D341Med (cell line): Measurements from ENCODE around the gene RNF180.
"Not testable (repeated sequence)": the region's sequence is repeated elsewhere in the genome, so short reads cannot be mapped to it uniquely, and the experiment has no call there.

Experiments used
- DNase-seq: peaks from one replicate; pipeline ENCODE4 v3.0.0; 2012; ENCODE audit warnings: low spot score

The RNF180 gene

DNA sequence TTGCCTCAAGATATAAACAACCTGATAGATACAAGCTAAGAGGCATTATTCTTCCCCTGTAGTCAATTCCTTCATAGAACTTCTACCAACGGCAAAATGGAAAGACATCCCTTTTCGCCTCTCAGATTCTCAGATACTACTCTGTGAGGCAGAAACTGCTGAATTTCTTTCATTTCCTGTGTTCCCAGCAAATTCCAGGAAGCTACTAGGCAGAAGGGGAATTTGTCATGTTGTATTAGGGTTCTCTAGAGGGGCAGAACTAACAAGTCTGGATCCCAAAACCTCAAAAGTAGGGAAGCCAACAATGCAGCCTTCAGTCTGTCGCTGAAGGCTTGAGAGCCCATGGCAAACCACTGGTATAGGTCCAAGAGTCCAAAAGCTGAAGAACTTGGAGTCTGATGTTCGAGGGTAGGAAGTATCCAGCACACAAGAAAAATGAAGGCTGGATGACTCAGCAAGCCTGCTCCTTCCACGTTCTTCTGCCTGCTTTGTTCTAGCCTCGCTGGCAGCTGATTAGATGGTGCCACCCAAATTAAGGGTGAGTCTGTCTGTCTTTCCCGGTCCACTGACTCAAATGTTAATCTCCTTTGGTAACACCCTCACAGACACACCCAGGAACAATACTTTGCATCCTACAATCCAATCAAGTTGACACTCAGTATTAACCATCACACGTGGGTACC, 15.2 kb downstream of the RNF180 start:
- DNase-seq, result no peak

DNA sequence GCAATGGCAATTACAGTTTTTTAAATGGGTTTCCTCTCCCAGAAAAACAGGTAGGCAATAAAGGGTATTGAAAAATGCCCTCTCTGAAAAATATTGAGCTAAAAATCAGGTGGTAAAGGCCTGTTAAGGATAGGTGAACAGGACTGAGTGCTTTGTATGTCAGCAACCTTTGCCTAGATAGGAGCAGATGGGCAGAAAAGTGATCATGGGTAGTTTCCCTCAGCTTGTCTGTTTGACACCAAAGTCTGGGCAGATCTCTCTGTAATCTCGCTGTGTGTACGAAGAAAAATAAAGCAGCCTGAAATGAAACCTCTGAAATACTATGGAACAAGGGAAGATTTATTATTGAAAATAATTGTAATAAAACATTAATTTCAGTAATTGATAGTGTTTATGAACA, 15.8 kb downstream of the RNF180 start:
- DNase-seq, result no peak

DNA sequence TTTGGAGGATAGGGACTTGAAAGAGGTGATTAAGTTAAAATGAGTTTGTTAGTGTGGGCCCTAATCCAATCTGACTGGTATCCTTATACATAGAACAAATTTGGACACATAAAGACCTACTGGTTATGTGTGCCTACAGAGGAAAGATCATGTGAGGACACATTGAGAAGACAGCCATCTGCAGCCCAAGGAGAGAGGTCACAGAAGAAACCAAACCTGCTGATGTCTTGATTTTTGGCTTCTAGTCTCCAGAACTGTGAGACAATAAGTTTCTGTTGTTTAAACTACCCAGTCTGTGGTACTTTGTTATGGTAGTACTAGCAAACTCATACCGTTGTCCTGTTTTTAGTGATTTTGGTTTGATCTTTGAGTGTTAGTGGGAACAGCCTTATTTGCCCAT, 18.3 kb downstream of the RNF180 start:
- no peak for DNase-seq

DNA sequence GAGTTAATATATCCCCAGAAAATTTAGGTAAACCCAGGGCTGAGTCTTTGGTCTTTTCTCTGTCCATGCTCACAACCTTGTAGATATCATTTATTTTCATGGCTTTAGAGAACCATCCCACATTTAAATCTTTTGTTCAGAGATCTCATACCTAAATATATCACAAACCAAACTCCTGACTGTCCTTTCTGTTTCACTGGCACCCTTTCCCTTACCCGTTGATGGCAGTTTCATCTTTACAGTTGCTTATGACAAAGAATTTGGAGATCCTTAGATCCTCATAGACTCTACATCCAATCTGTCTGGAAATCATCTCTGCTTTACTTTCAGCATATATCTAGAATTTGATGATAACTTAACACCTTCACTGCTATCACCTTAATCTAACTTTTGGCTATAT, 19.2 kb downstream of the RNF180 start:
- DNase-seq, result no peak

GRCh38 chr5:64188776-64189175, 23.1 kb downstream of the RNF180 start:
- DNase-seq, result no peak

GRCh38 chr5:64190562-64191306, 25.1 kb downstream of the RNF180 start:
- no peak for DNase-seq

DNA sequence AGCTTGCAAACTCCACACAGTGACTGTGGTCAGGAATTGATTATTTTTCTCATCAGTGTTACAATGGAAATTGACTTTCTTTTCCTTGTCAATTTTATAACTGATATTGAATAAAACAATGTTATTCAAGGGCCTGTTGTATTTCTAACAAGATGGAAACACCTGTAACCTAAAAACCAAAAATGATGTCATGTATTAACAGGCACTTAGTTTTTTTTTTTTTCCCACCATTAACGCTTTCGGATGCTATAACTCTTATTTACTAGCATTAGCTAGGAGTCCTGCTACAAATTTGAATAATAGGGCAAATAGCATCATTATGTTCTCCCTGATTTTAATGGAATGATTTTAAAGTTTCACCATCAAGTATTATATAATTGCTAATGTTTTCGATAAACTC, 30.3 kb downstream of the RNF180 start:
- no peak for DNase-seq

- no peak for DNase-seq
Observed at GRCh38 chr5:64199425-64199824, 33.8 kb downstream of the RNF180 start.

- DNase-seq, result no peak
Observed at GRCh38 chr5:64201996-64202395, 36.4 kb downstream of the RNF180 start.

DNA sequence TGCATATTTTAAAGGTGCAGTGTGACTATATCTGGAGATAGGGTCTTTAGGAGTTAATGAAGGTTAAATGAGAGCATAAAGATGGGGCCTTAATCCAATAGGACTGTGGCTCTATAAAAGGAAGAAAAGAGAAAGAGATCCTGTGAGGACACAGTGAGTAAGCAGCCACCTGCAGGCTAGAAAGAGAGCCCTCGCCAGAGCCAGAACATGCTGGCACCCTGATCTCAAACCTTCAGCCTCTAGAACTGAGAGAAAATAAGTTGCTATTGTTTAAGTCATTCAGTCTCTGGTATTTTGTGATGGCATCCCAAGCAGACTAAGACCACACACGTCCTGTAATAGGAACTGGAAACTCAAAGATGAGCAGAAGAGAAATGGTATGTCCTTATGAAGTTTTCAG, 41.0 kb downstream of the RNF180 start:
- no peak for DNase-seq

DNA sequence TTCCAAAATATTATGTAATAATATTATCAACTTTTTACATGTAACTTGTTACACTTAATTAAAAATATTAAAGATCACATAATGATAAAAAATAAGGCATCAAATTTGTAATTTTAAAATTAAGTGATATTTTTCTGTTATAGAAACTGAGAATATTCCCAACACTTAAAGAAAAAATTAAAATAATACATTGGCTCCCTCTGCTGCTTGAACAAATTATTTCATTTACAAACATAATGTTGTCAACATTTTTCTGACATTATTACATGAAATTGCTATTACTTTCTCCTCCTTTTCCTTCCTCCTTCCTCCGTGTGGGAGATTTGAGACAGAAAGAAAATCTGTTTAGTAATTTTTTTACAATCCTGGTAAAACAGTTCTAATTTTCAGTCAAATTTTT, 42.3 kb downstream of the RNF180 start:
- DNase-seq, result no peak

DNA sequence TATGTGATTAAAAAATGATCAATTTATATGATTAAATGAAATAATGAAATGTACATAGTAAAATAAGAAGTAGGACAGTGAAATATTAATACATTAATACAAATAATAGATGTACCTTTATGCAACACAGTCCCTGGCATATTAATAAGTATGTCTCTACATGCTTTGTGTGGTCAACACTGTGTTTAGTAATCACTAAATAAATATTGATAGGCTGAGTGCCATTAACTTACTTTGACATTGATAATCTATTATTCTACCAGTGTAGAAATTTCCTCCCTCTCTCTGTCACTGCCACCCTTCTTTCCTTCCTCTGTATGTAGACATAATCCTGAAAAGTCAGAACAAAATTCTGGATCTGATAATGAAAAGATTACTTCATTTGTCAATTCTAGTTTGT, 43.7 kb downstream of the RNF180 start:
- no peak for DNase-seq

DNA sequence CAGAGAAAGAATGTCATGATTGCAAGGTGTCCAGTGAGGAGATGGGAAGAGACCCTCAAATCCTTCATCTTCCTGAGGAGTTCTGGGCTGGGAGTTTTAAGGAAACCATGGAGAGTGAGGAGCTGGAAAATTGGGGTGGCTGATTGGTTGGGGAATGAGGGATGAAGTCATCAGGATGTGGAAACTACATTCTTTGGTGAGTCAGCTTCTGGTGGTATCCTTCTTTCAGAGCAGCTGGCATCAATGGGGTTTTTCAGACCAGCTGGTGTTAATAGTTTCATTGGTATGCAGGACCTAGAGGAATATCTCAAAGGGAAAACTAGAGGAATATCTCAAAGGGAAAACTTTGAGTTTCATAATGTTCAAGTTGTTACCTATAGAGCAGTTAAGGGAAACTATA, 45.2 kb downstream of the RNF180 start:
- no peak for DNase-seq

GRCh38 chr5:64213011-64213410, 47.4 kb downstream of the RNF180 start:
- DNase-seq, result no peak

DNA sequence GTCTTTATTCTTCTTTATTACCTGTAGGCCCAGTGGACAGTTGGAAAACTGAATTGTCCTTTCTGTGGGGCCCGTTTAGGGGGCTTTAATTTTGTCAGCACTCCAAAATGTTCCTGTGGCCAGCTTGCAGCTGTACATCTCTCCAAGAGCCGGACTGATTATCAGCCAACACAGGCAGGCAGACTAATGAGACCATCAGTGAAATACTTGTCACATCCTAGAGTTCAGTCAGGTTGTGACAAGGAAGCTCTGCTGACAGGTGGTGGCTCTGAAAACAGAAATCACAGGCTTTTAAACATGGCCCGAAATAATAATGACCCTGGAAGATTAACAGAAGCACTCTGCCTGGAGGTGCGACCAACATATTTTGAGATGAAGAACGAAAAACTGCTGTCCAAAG, 47.9 kb downstream of the RNF180 start:
- DNase-seq, result no peak

DNA sequence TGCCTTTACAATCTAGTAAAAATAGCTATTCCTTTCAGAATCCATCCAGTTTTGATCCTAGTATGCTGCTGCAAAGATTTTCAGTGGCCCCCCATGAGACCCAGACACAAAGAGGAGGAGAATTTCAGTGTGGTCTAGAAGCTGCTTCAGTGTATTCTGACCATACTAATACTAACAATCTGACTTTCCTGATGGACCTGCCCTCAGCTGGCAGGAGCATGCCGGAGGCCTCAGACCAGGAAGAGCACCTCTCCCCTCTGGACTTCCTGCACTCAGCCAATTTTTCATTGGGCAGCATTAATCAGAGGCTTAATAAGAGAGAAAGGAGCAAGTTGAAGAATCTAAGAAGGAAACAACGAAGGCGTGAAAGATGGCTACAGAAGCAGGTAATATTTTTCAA, 48.5 kb downstream of the RNF180 start:
- DNase-seq, result no peak

GRCh38 chr5:64221911-64222310, 56.3 kb downstream of the RNF180 start:
- DNase-seq, result no peak

- DNase-seq, result not testable (repeated sequence)
Observed at GRCh38 chr5:64225286-64225981, 59.8 kb downstream of the RNF180 start.

- not testable (repeated sequence) for DNase-seq
Observed at GRCh38 chr5:64227131-64227537, 61.5 kb downstream of the RNF180 start.

GRCh38 chr5:64229163-64229774, 63.6 kb downstream of the RNF180 start:
- DNase-seq, result peak; percentile 34

- no peak for DNase-seq
Observed at GRCh38 chr5:64260756-64261155, 95.1 kb downstream of the RNF180 start.

GRCh38 chr5:64269164-64269563, 103.5 kb downstream of the RNF180 start:
- no peak for DNase-seq

DNA sequence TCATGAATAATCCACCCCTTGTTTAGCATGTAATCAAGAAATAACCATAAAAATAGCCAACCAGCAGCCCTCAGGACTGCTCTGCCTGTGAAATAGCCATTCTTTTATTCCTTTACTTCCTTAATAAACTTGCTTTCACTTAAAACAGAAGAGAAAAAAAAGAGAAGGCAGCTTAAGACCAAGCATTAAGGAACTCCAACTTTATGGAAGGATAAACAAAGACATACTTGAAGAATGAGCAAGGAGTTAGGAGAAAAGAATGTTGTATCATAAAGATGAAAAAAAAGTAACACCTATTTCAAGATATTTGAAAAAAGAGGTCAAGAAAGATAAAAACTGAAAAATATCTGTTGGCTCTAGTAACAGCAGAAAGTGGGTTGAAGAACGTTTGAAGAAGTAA, 107.6 kb downstream of the RNF180 start:
- no peak for DNase-seq
